ENCODE data around the gene GALNTL6.
"Not testable (repeated sequence)": the region's sequence is repeated elsewhere in the genome, so short reads cannot be mapped to it uniquely, and the experiment has no call there.

The GALNTL6 gene

DNA sequence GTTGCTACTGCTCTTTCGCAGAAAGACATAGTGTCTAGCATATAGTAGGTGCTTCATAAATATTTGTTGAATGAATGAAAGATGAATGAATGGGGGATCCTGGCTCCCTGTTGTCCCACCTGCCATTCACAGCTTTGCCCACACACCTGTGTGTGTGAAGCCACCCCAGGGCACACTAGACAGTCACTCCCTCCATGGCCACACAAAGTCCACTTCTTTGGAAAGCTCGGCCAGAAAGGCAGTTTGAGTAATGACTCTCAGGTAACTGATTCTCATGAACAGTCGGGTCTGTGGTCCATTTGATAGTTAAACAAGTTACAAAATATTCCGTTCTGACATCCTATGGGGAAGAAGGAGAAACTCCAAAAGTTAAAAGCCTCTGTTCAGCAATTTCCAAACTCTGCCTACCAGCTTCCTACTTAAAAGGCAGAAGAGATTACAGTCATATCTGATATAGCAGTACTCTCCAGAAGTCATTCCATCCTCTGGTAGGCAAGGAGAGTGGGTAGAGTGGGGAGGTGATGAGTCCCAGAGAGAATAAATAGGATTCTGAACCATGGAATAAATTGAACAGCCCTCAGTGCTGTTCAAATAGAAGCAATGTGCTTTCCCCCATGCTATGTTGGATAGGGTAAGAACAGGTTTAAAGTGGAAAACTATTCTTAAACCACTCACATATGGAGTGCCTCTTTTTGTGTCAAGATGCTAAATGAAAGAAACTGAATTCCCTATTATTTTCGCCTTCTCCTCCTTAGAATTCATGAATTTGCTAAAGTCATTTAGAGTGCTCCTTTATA, 1150.5 kb downstream of the GALNTL6 start:
- no peak for DNase-seq

DNA sequence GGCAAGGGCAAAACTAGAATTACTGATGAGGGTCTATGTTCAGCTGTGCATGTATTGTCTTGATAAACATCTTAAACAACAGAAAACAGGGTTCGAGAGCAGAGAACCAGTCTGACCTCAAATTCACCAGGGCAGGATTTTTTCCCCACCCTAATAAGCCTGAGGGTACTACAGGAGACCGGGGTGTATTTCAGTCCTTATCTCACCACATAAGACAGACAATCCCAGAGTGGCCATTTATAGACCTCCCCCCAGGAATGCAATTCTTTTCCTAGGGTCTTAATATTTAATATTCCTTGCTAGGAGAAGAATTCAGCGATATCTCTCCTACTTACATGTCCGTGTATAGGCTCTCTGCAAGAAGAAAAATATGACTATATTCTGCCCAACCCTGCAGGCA, 1157.0 kb downstream of the GALNTL6 start:
- not testable (repeated sequence) for DNase-seq

- DNase-seq = no peak
Measured at GRCh38 chr4:172974586-172974985, 1161.4 kb downstream of the GALNTL6 start.

DNA sequence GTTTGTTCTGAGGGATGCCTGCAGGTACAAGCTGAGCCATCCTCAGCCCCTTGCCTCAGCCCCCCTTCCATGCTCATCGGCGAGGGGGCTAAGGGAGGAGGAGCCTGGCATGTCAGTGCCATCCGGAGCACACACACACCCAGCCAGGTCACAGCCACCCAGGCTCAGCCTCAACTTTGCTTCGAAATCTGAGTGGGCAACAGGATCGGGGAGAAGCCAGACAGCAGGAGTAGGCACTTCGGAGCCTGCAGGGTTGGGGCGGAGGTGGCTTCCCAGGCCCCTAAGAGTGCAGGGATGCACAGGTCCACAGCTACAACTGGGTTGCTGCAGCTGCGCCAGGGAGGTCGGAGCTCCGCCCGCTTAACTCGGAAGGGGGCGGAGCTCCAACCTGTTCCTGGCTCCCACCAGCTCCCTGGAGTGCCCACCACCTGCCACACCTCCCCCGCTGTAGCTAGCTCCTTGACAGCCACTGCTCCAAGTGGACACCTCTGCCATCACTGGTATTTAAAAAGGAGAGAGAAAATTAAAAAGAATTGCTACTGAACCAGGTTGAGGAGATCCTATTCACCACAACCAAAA, 1162.5 kb downstream of the GALNTL6 start:
- no peak for DNase-seq

GRCh38 chr4:172977491-172978041, 1164.4 kb downstream of the GALNTL6 start:
- not testable (repeated sequence) for DNase-seq

GRCh38 chr4:172978848-172979247, 1165.6 kb downstream of the GALNTL6 start:
- no peak for DNase-seq

- no peak for DNase-seq
Measured at GRCh38 chr4:172979332-172979731, 1166.1 kb downstream of the GALNTL6 start.

DNA sequence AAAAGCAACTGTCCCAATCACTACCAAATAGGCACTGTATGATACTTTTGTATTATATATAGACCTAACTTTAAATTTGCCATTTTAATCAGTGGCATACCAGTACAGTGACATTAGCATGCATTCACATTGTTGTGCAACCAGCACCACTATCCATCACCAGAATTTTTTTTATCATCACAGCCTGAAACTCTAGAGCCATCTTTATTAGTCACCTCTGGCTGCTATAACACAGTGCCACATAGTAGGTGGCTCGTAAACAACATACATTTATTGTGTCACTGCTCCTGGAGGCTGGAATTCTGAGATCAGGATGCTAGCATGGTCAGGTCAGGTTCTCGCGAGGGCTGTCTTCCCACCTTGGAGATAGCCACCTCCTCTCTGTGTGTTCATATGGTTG, 1167.0 kb downstream of the GALNTL6 start:
- DNase-seq = no peak

GRCh38 chr4:172982151-172982590, 1169.0 kb downstream of the GALNTL6 start:
- no peak for DNase-seq

DNA sequence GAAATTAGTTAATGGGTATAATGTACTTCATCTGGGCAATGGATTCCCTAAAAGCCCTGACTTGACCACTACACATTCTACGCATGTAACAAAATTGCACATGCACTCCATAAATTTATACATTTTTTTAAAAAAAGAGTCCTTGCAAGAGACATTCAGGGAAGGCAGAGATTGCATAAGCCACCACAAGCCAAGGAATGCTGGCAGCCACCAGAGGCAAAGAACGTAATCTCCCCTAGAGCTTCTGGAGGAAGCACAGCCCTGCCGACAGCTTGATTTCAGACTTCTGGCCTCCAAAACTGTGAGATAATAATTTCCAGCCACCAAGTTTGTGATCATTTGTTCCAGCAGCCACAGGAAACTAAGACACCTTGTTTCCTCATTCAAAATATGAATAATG, 1169.8 kb downstream of the GALNTL6 start:
- DNase-seq = no peak

GRCh38 chr4:172983631-172984030, 1170.4 kb downstream of the GALNTL6 start:
- DNase-seq = no peak

DNA sequence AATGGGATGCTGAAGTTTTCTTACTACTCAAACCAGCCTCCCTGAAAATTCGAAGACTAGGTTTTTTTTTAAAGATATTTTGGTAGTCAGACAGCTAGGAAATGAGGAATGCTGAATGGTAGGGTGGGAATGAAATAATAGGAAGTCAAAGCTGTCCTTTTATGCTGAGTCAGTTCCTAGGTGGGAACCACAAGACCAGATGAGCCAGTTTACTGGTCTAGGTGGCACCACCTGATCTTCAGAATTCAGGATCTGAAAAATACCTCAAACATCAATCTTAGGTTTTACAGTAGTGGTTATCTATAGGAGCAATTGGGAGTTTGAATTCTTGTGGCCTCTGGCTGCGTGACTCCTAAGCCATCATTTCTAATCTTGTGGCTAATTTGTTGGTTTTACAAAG, 1172.3 kb downstream of the GALNTL6 start:
- no peak for DNase-seq

DNA sequence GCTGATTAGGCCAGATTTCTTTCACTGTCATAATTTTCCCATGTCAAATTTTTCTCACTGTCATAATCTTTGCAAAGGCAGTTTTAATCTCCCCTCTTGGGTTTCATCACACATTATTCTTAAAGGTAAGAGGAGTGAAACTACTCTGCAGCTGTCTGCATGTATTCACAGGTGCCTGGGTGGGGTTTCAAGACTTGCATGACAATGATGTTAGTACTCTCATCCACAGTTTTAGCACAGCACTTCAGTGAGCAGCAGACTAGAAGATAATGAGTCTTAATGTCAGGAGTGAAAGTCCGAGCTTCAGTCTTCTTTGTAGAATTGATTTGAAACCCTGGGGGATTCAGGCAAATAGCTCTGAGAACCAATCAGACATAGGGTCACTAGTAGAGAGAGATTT, 1172.9 kb downstream of the GALNTL6 start:
- no peak for DNase-seq

GRCh38 chr4:172989984-172990820, 1177.0 kb downstream of the GALNTL6 start:
- DNase-seq = no peak

GRCh38 chr4:172992648-172993378, 1179.6 kb downstream of the GALNTL6 start:
- no peak for DNase-seq

DNA sequence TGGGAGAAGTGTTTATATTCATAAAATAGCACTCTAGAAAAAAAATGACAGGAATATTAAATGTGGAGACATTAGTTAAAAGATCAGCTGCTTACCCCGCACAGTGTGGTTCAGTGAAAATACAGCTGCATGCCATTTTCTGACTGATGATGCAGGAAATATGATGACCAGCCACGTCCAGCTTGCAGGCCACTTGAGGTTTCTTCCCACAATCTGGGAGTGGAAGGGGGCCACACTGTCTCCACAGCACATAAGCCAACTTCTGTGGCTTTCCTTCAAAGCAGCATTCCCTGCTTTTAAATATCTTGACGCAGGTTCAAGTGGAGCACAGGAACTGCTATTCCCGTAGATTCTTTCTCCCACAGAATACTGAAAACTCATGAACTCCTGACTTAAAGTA, 1182.0 kb downstream of the GALNTL6 start:
- no peak for DNase-seq

GRCh38 chr4:172995704-172996103, 1182.5 kb downstream of the GALNTL6 start:
- DNase-seq = no peak

- DNase-seq = no peak
Measured at GRCh38 chr4:172996571-172997216, 1183.5 kb downstream of the GALNTL6 start.

DNA sequence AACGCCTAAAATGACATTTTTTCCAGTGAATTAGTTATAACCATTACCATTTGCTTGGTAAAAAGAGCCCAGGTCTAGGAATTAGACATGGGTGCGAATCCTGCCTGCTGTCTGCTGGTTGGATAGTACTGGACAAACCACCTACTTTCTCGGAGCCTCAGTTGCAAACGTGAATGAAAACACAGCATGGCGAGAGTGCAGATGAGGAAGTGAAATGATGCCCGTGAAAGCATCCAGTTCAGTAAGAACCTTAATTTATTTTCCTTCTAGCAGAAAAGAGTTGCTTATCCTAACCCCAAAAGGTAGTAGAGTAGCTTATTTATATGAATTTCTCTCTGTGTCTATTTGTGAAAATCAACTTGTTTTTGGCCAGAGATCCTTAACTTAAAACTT, 1184.0 kb downstream of the GALNTL6 start:
- no peak for DNase-seq

DNA sequence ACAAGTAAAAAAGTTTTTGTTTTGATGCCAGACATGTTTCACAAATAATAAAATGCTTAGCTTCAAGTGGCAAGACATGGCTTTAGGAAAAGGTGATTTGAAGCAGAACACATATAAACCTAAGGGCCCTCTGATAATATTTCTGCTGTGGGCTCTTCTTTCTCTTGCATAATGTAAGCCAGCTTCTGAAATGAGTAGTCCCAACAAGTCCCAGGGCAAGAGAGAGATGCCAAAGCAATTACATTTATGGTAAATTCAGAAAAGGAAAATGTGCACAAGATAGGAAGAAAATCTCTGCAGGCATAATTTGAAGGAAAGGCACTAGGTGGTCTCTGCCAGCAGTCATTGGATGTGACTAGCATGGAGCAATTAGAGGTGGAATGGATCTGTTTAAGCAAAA, 1184.7 kb downstream of the GALNTL6 start:
- DNase-seq = no peak

DNA sequence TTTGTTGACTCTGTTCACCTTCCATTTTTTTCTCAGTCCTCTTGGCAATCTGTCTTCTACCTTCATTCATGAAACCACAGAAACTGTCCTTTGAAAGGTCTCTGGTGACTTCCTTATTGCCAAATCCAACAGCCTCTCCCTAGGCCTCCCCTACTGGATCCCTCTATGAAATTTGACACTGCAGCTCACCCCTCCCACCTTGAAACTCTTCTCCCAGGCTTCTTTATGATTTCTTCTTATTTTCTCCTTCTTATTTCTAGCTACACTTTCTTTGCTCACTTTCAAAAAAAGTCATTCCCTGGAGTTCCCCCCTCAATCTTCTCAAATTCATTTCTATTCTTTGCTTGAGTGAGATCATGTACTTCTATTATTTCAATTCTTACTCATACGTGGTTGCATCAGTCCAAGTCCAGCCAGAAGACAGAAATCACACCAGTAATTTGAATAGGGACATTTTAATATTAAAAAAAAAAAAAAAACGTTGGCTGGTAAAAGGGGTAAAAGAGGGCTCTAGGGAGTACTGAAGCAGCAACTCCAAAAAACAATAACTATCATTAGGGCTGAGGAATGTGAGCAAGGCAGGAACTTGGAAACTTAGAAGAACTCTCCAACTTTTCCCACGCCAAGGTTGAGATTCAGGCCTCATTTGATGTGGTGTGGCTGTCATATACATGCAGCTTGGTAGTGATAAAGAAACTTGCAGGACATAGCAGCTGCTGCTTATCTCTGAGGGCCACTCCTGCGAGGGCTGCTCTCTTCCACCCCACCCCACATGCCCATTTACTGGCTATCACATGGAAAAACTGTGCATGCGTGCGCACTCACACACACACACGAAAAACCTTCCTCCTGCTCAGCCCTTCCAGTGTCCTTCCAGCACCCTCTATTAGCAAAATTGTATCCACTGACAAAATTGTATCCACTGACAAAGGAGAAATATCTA, 1185.6 kb downstream of the GALNTL6 start:
- DNase-seq = no peak

Data from activated CD8-positive, alpha-beta memory T cell treated with anti-CD3 and anti-CD28 coated beads, Interleukin-2, amount 50 U/mL, for 48 hours (primary cell).